ENCODE data around the gene RIT2.

RIT2 gene

GRCh38 chr18:43012951-43013350 lies 102.5 kb downstream of the RIT2 start:
- no peak for DNase-seq (ENCODE audit: low read depth, low spot score)

- DNase-seq (ENCODE audit: low read depth, low spot score) = no peak
Measured at GRCh38 chr18:43010611-43011010, 104.9 kb downstream of the RIT2 start.

- DNase-seq (ENCODE audit: low read depth, low spot score) = no peak
Measured at GRCh38 chr18:43009674-43010073, 105.8 kb downstream of the RIT2 start.

GRCh38 chr18:43007365-43007764 lies 108.1 kb downstream of the RIT2 start:
- DNase-seq (ENCODE audit: low read depth, low spot score) = no peak

- no peak for DNase-seq (ENCODE audit: low read depth, low spot score)
Measured at GRCh38 chr18:43004421-43004820, 111.1 kb downstream of the RIT2 start.

GRCh38 chr18:43001821-43002220 lies 113.7 kb downstream of the RIT2 start:
- no peak for DNase-seq (ENCODE audit: low read depth, low spot score)

GRCh38 chr18:42996824-42997223 lies 118.7 kb downstream of the RIT2 start:
- DNase-seq (ENCODE audit: low read depth, low spot score) = no peak

GRCh38 chr18:42980426-42980825 lies 135.1 kb downstream of the RIT2 start:
- DNase-seq (ENCODE audit: low read depth, low spot score) = no peak

GRCh38 chr18:42977982-42978637 lies 137.4 kb downstream of the RIT2 start:
- DNase-seq (ENCODE audit: low read depth, low spot score) = no peak

GRCh38 chr18:42976869-42977590 lies 138.5 kb downstream of the RIT2 start:
- no peak for DNase-seq (ENCODE audit: low read depth, low spot score)

- DNase-seq (ENCODE audit: low read depth, low spot score) = no peak
Measured at GRCh38 chr18:42969366-42969765, 146.1 kb downstream of the RIT2 start.

GRCh38 chr18:42961298-42961697 lies 154.2 kb downstream of the RIT2 start:
- no peak for DNase-seq (ENCODE audit: low read depth, low spot score)

GRCh38 chr18:42959528-42959927 lies 156.0 kb downstream of the RIT2 start:
- DNase-seq (ENCODE audit: low read depth, low spot score) = no peak

- DNase-seq (ENCODE audit: low read depth, low spot score) = no peak
Measured at GRCh38 chr18:42958353-42958752, 157.1 kb downstream of the RIT2 start.

- no peak for DNase-seq (ENCODE audit: low read depth, low spot score)
Measured at GRCh38 chr18:42956287-42956686, 159.2 kb downstream of the RIT2 start.

- DNase-seq (ENCODE audit: low read depth, low spot score) = no peak
Measured at GRCh38 chr18:42954887-42955286, 160.6 kb downstream of the RIT2 start.

- DNase-seq (ENCODE audit: low read depth, low spot score) = no peak
Measured at GRCh38 chr18:42953306-42953705, 162.2 kb downstream of the RIT2 start.

GRCh38 chr18:42950732-42951131 lies 164.8 kb downstream of the RIT2 start:
- no peak for DNase-seq (ENCODE audit: low read depth, low spot score)

GRCh38 chr18:42948831-42949230 lies 166.7 kb downstream of the RIT2 start:
- no peak for DNase-seq (ENCODE audit: low read depth, low spot score)

- no peak for DNase-seq (ENCODE audit: low read depth, low spot score)
Measured at GRCh38 chr18:42941860-42942259, 173.6 kb downstream of the RIT2 start.

GRCh38 chr18:42941021-42941420 lies 174.5 kb downstream of the RIT2 start:
- no peak for DNase-seq (ENCODE audit: low read depth, low spot score)

- DNase-seq (ENCODE audit: low read depth, low spot score) = no peak
Measured at GRCh38 chr18:42937436-42937835, 178.0 kb downstream of the RIT2 start.

- DNase-seq (ENCODE audit: low read depth, low spot score) = no peak
Measured at GRCh38 chr18:42936289-42936688, 179.2 kb downstream of the RIT2 start.
